Spinal cord (tissue), 10 donors: ENCODE measurements around the gene SYK. TPM values are rescaled to one million over a fixed set of nuclear protein-coding genes. Genes with fewer than 3 reads are reported as not detected.
A peak's percentile ranks its signal among the peaks of the same experiment; 100 is the strongest.
"Not testable (repeated sequence)": the region's sequence is repeated elsewhere in the genome, so short reads cannot be mapped to it uniquely, and the experiment has no call there.

Source experiments
- DNase-seq, 6 donors: peaks; one replicate each; pipeline versions ENCODE4 v3.0.0 to v3.0.0-alpha.2; 2013 to 2015; ENCODE audit warnings: low spot score in 6 of 6, low read depth in 4 of 6
- H3K27ac ChIP-seq: one replicate; pipeline ENCODE4 v1.5.1; 2013; ENCODE audit warnings: low read depth, low read length, control low read depth
- H3K27me3 ChIP-seq: one replicate; pipeline ENCODE4 v1.6.1; 2013; ENCODE audit warnings: low read length; ENCODE audit not compliant: control insufficient read depth, insufficient read depth
- H3K36me3 ChIP-seq: one replicate; pipeline ENCODE4 v1.6.1; 2013; ENCODE audit warnings: low read length; ENCODE audit not compliant: control insufficient read depth, insufficient read depth
- H3K4me1 ChIP-seq: one replicate; pipeline ENCODE4 v1.6.1; 2013; ENCODE audit warnings: low read length; ENCODE audit not compliant: control insufficient read depth, insufficient read depth
- H3K4me3 ChIP-seq: one replicate; pipeline ENCODE4 v1.5.1; 2013; ENCODE audit warnings: low read depth, low read length, control low read depth
- H3K9me3 ChIP-seq: one replicate; pipeline ENCODE4 v1.6.1; 2013; ENCODE audit warnings: low read length; ENCODE audit not compliant: control insufficient read depth, insufficient read depth
- WGBS: methylation state at CpG from one replicate; pipeline ENCODE4 v1.1.5; 2013; ENCODE audit warnings: missing lambda C conversion rate; ENCODE audit not compliant: insufficient coverage; 5-methylcytosine and 5-hydroxymethylcytosine counted together
- polyA plus RNA-seq, 2 donors: library from polyadenylated mRNA; unstranded; fragments of 120-200 nt; gene quantifications; one replicate each; pipeline ENCODE4 v1.2.1, GENCODE V29; 2013; ENCODE audit not compliant: insufficient read length in 2 of 2
- total RNA-seq, 2 donors: library from RNA; depleted of rRNA in 1 of 2; stranded (reverse); fragments of 120-200 nt in 1 of 2; fragments of >200 nt in 1 of 2; gene quantifications; one replicate each; pipeline versions ENCODE4 v1.2.3 to v1.2.4, GENCODE V29; 2013 to 2014
- donor health status: healthy.

SYK gene
- total and polyA plus RNA-seq, 4 donors, result 4.0 to 10.4 (median 5.9) TPM

GRCh38 chr9:90774071-90774470 lies 27.5 kb upstream of the SYK start:
- H3K27me3 ChIP-seq, result no peaks in the 10 kb centered on the region

GRCh38 chr9:90774682-90775081 lies 26.9 kb upstream of the SYK start:
- Histone ChIP-seq H3K27ac (no peak overlapping the region), H3K4me3 (no peak overlapping the region), H3K27me3 (no peaks in the 10 kb centered on the region), H3K36me3 (no peaks in the 10 kb centered on the region), H3K9me3 (peaks cover 3% of the 10 kb centered on the region), H3K4me1 (no peaks in the 10 kb centered on the region)
- 72% methylated on average over 3 of the region's 3 CpGs for WGBS
- no peak for DNase-seq

More at GRCh38 chr9:90774071-90774470, 27.5 kb upstream of the SYK start:
- no peaks in the 10 kb centered on the region for H3K4me1 ChIP-seq
- no peaks in the 10 kb centered on the region for H3K36me3 ChIP-seq
- no peak overlapping the region for H3K27ac ChIP-seq
- peaks cover 3% of the 10 kb centered on the region for H3K9me3 ChIP-seq
- no peak overlapping the region for H3K4me3 ChIP-seq
- no peak for DNase-seq
- 80% methylated on average over 2 of the region's 3 CpGs for WGBS

GRCh38 chr9:90775657-90776056 lies 26.0 kb upstream of the SYK start:
- Histone ChIP-seq H3K9me3 (peaks cover 3% of the 10 kb centered on the region), H3K36me3 (no peaks in the 10 kb centered on the region), H3K27me3 (no peaks in the 10 kb centered on the region), H3K4me1 (no peaks in the 10 kb centered on the region), H3K4me3 (no peak overlapping the region), H3K27ac (no peak overlapping the region)
- 50% methylated on average over 2 of the region's 3 CpGs for WGBS
- DNase-seq, result no peak

- WGBS, result no CpG with 5 or more reads among the region's 2 CpGs
- H3K27me3 ChIP-seq, result no peaks in the 10 kb centered on the region
- DNase-seq, result peak in 1 of 6 donors; percentile 28
- H3K4me3 ChIP-seq, result no peak overlapping the region
- no peaks in the 10 kb centered on the region for H3K36me3 ChIP-seq
- H3K9me3 ChIP-seq, result peaks cover 3% of the 10 kb centered on the region
- H3K4me1 ChIP-seq, result no peaks in the 10 kb centered on the region
- H3K27ac ChIP-seq, result no peak overlapping the region
Observed at GRCh38 chr9:90778746-90779145, 22.9 kb upstream of the SYK start.

- Histone ChIP-seq H3K9me3 (no peaks in the 10 kb centered on the region), H3K4me3 (no peak overlapping the region), H3K27ac (no peak overlapping the region), H3K27me3 (no peaks in the 10 kb centered on the region), H3K36me3 (no peaks in the 10 kb centered on the region), H3K4me1 (no peaks in the 10 kb centered on the region)
- DNase-seq, result no peak
- WGBS, result 45% methylated on average over 3 of the region's 3 CpGs
Observed at GRCh38 chr9:90783552-90783951, 18.1 kb upstream of the SYK start.

GRCh38 chr9:90783964-90784363 lies 17.7 kb upstream of the SYK start:
- Histone ChIP-seq H3K27ac (no peak overlapping the region), H3K27me3 (no peaks in the 10 kb centered on the region), H3K4me3 (no peak overlapping the region), H3K4me1 (no peaks in the 10 kb centered on the region), H3K9me3 (no peaks in the 10 kb centered on the region), H3K36me3 (no peaks in the 10 kb centered on the region)
- WGBS, result 63% methylated on average over 4 of the region's 8 CpGs
- DNase-seq, result peak in 1 of 6 donors; percentile 35

- Histone ChIP-seq H3K9me3 (no peaks in the 10 kb centered on the region), H3K27me3 (no peaks in the 10 kb centered on the region), H3K36me3 (no peaks in the 10 kb centered on the region), H3K27ac (no peak overlapping the region), H3K4me3 (no peak overlapping the region), H3K4me1 (no peaks in the 10 kb centered on the region)
- DNase-seq, result no peak
- no CpG with 5 or more reads among the region's 4 CpGs for WGBS
Observed at GRCh38 chr9:90787771-90788460, 13.7 kb upstream of the SYK start.

GRCh38 chr9:90788527-90788926 lies 13.1 kb upstream of the SYK start:
- not testable (repeated sequence) for H3K27me3 ChIP-seq, H3K4me1 ChIP-seq, H3K27ac ChIP-seq, H3K4me3 ChIP-seq, H3K36me3 ChIP-seq, H3K9me3 ChIP-seq
- peak in 1 of 6 donors; percentile 14 for DNase-seq
- WGBS, result 80% methylated on average over 1 of the region's 1 CpG

GRCh38 chr9:90789408-90789807 lies 12.2 kb upstream of the SYK start:
- no peak for DNase-seq
- 78% methylated on average over 3 of the region's 4 CpGs for WGBS
- H3K27me3 ChIP-seq, result no peaks in the 10 kb centered on the region
- H3K4me1 ChIP-seq, result no peaks in the 10 kb centered on the region
- no peaks in the 10 kb centered on the region for H3K9me3 ChIP-seq
- no peak overlapping the region for H3K27ac ChIP-seq
- no peaks in the 10 kb centered on the region for H3K36me3 ChIP-seq
- no peak overlapping the region for H3K4me3 ChIP-seq

GRCh38 chr9:90789862-90790261 lies 11.8 kb upstream of the SYK start:
- no peaks in the 10 kb centered on the region for H3K27me3 ChIP-seq
- no peak overlapping the region for H3K4me3 ChIP-seq
- no peaks in the 10 kb centered on the region for H3K36me3 ChIP-seq
- no peak overlapping the region for H3K27ac ChIP-seq
- DNase-seq, result no peak
- H3K9me3 ChIP-seq, result no peaks in the 10 kb centered on the region
- WGBS, result 46% methylated on average over 4 of the region's 4 CpGs
- no peaks in the 10 kb centered on the region for H3K4me1 ChIP-seq
